C4-2B (cell line): ENCODE measurements around the gene PDE4D.

Source experiments
- ZFX ChIP-seq: fragments of 450-650 bp; IDR thresholded peaks from 2 replicates; pipeline ENCODE4 v1.6.1; 2017
- TF ChIP-seq, protein P1 (sequence below): fragments of 450-650 bp; conservative IDR thresholded peaks from 2 replicates; pipeline ENCODE4 v1.5.1; 2017; ENCODE audit warnings: mild to moderate bottlenecking

DNA sequence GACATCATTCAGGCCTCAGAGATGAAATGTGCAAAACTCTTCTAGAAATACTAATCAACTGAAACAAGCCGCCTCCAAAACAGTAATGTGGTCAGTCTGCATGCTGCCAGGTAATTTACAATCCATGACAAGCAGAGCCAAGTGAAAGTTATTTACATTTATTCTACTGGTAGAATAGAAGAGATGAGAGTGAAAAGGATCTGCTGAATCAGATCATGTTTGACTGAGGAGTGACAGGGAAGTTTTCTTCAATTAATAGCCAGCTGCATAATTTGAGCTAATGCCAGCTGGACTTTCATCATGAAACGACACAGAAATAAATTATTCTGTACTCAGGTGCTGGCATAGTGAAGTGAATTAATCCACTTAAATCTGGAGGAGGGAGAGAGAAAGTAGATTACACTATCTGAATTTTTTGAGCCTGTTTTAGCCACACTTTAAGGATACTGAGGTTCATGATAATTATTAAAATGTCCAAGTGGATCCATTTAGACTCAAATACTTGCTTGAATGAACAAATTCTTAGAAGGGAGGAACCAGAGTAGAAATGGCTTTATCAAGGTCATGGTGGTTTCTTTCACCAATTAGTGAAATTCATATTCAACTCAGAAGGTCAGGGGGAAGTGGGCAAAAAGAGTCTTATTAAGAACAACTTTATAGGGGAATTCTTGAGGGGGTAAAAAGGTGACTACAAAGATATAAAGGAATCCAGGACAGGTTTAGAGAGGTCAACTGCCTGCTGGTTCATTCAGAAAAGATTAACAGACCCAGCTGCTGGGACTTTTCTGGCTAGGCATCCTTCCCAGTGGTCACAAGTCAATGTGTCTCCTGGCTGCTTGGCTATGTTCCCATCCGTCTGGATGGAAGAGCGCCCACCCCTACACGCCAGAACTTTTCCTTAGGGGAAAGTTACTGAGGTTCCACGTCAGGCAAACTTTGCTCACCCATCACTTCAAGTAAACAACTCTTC, 350.4 kb downstream of the PDE4D start:
- TF ChIP-seq, protein P1, sequence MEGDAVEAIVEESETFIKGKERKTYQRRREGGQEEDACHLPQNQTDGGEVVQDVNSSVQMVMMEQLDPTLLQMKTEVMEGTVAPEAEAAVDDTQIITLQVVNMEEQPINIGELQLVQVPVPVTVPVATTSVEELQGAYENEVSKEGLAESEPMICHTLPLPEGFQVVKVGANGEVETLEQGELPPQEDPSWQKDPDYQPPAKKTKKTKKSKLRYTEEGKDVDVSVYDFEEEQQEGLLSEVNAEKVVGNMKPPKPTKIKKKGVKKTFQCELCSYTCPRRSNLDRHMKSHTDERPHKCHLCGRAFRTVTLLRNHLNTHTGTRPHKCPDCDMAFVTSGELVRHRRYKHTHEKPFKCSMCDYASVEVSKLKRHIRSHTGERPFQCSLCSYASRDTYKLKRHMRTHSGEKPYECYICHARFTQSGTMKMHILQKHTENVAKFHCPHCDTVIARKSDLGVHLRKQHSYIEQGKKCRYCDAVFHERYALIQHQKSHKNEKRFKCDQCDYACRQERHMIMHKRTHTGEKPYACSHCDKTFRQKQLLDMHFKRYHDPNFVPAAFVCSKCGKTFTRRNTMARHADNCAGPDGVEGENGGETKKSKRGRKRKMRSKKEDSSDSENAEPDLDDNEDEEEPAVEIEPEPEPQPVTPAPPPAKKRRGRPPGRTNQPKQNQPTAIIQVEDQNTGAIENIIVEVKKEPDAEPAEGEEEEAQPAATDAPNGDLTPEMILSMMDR, result no peak
- no peak for TF ChIP-seq ZFX
